K562 (cell line): Measurements from ENCODE around the gene ACTR1B. TPM values are rescaled to one million over a fixed set of nuclear protein-coding genes. Genes with fewer than 3 reads are reported as not detected.

ENCODE experiments used
- ATAC-seq: fragments of 200-7000 bp; cut with Tn5 transposase; 3 replicates; pipeline ENCODE4 v1.9.1; 2020; ENCODE audit warnings: moderate library complexity
- BruUV-seq: library from RNA; stranded (reverse); fragments of 400-500 nt; replicated peaks from 2 replicates; lab custom pipeline; 2021; lab: Mats Ljungman, UMichigan
- CTCF ChIA-PET: fragments of 300-600 bp; formaldehyde crosslinking; extraction: SDS; loops from one replicate; lab custom pipeline; 2021; ENCODE audit warnings: low intra/inter-chr PET ratio; lab: Yijun Ruan, JAX
- POLR2A ChIA-PET: fragments of 300-600, 350-650 bp; sonication (Branson Sonifier 250); formaldehyde crosslinking; extraction: SDS; loops from one replicate; lab custom pipeline; 2021; ENCODE audit warnings: antibody characterized with exemption, inconsistent platforms; lab: Yijun Ruan, JAX
- DNase-seq, 4 experiments: peaks; one replicate each; pipeline versions ENCODE4 v3.0.0 to v3.0.0-alpha.2; 2011 to 2018; ENCODE audit warnings: low spot score in 3 of 4, mixed read lengths in 3 of 4; ENCODE audit errors: extremely low read depth in 1 of 4
- FAIRE-seq: peaks from 2 replicates; lab custom pipeline; 2011; peaks lifted over from hg19 to GRCh38; lab: Jason Lieb, UNC
- H2AFZ ChIP-seq: 2 replicates; pipeline ENCODE4 v1.6.0; 2011; ENCODE audit warnings: low read depth, low read length, control low read depth, inconsistent platforms
- H3K27ac ChIP-seq: fragments of 200-600 bp; 3 replicates; pipeline ENCODE4 v1.8.0; 2011; ENCODE audit warnings: low read depth, mild to moderate bottlenecking, control low read depth, inconsistent platforms, low read length, moderate library complexity, mixed read lengths; ENCODE audit errors: extremely low read depth
- H3K27me3 ChIP-seq, 2 experiments: fragments of 300-600 bp in 1 of 2; 2 replicates in 1 of 2; 3 replicates in 1 of 2; pipeline versions ENCODE4 v1.6.0 to v1.8.0; 2011; ENCODE audit warnings: inconsistent platforms in 2 of 2, low read length in 2 of 2, mild to moderate bottlenecking in 1 of 2, mixed read lengths in 1 of 2, moderate library complexity in 1 of 2; ENCODE audit not compliant: control insufficient read depth in 2 of 2, insufficient read depth in 2 of 2
- H3K36me3 ChIP-seq: fragments of 300-600 bp; 3 replicates; pipeline ENCODE4 v1.8.0; 2011; ENCODE audit warnings: mild to moderate bottlenecking, low read length, inconsistent platforms; ENCODE audit not compliant: control insufficient read depth, insufficient read depth
- H3K4me1 ChIP-seq, 2 experiments: fragments of 200-600 bp in 1 of 2; replicated peaks in 1 of 2; 2 replicates in 1 of 2; 3 replicates in 1 of 2; pipeline versions ENCODE4 v1.5.1 to v1.8.0; 2011; ENCODE audit warnings: inconsistent platforms in 2 of 2, low read length in 2 of 2, mild to moderate bottlenecking in 1 of 2, mixed read lengths in 1 of 2, moderate library complexity in 1 of 2; ENCODE audit not compliant: control insufficient read depth in 2 of 2, insufficient read depth in 2 of 2
- H3K4me2 ChIP-seq: 2 replicates; pipeline ENCODE4 v1.6.1; 2011; ENCODE audit warnings: low read length, control low read depth, inconsistent platforms, mixed read lengths; ENCODE audit not compliant: insufficient read depth
- H3K4me3 ChIP-seq: fragments of 200-600 bp; sonication (generic), shearing (Covaris generic); 2 replicates; pipeline ENCODE4 v1.5.1; 2016; ENCODE audit warnings: control low read depth, inconsistent platforms
- H3K79me2 ChIP-seq: fragments of 200-600 bp; 3 replicates; pipeline ENCODE4 v1.8.0; 2011; ENCODE audit warnings: low read length, inconsistent platforms; ENCODE audit not compliant: control insufficient read depth, insufficient read depth
- H3K9ac ChIP-seq, 2 experiments: 2 replicates each; pipeline versions ENCODE4 v1.6.0 to v1.6.1; 2011; ENCODE audit warnings: low read depth in 2 of 2, low read length in 2 of 2, control low read depth in 1 of 2, inconsistent platforms in 1 of 2, mild to moderate bottlenecking in 1 of 2, mixed read lengths in 1 of 2; ENCODE audit not compliant: insufficient read depth in 1 of 2
- H3K9me1 ChIP-seq: one replicate; pipeline ENCODE4 v1.6.0; 2011; ENCODE audit warnings: inconsistent platforms, mild to moderate bottlenecking, low read length, moderate library complexity; ENCODE audit not compliant: control insufficient read depth, insufficient read depth
- H3K9me3 ChIP-seq: replicated peaks from 2 replicates; pipeline ENCODE4 v1.5.1; 2011; ENCODE audit warnings: low read depth, low read length, inconsistent platforms; ENCODE audit not compliant: control insufficient read depth, insufficient read depth
- H4K20me1 ChIP-seq: replicated peaks from 2 replicates; pipeline ENCODE4 v1.6.1; 2011; ENCODE audit warnings: low read length, inconsistent platforms, mixed read lengths; ENCODE audit not compliant: control insufficient read depth, insufficient read depth
- ARID3A ChIP-seq: IDR thresholded peaks from 2 replicates; pipeline ENCODE4 v1.6.1; 2012; ENCODE audit warnings: low read depth, low read length, improper control_type of control experiment, borderline replicate concordance
- CLOCK ChIP-seq: fragments of 250-450 bp; sonication (Bioruptor Pico); IDR thresholded peaks from 2 replicates; pipeline ENCODE4 v1.4.0; 2020; ENCODE audit warnings: mild to moderate bottlenecking, moderate library complexity, borderline replicate concordance
- DPF2 ChIP-seq: fragments of 450-650 bp; IDR thresholded peaks from 2 replicates; pipeline ENCODE4 v1.6.1; 2016
- KAT7 ChIP-seq: sonication (generic); formaldehyde crosslinking; IDR thresholded peaks from 2 replicates; pipeline ENCODE4 v1.8.0; 2022; ENCODE audit warnings: missing genetic modification reagents, mild to moderate bottlenecking, borderline replicate concordance
- RNF2 ChIP-seq: sonication (generic); IDR thresholded peaks from 2 replicates; pipeline ENCODE4 v1.6.1; 2016
- STAT5B ChIP-seq: fragments of 250-450 bp; sonication (Bioruptor Pico); IDR thresholded peaks from 2 replicates; pipeline ENCODE4 v1.8.0; 2021; ENCODE audit warnings: mild to moderate bottlenecking, inconsistent platforms
- ZNF263 ChIP-seq: sonication (generic); formaldehyde crosslinking; IDR thresholded peaks from 2 replicates; pipeline ENCODE4 v1.8.0; 2022; ENCODE audit warnings: mild to moderate bottlenecking, missing genetic modification reagents, borderline replicate concordance
- WGBS: fragments of 100-300 bp; shearing (Covaris generic); methylation state at CpG from one replicate; pipeline ENCODE4 v1.1.6; 2016; ENCODE audit warnings: low coverage, mixed read lengths; ENCODE audit not compliant: insufficient coverage; ENCODE audit errors: missing lambda C conversion rate; 5-methylcytosine and 5-hydroxymethylcytosine counted together
- in situ Hi-C: fragments of 300-500 bp; cut with MboI; formaldehyde crosslinking; loops from 4 replicates; pipeline ENCODE4 v1.15.0; 2018; ENCODE audit warnings: inconsistent platforms, mixed read lengths
- intact Hi-C: fragments of 100-400 bp; cut with micrococcal nuclease; formaldehyde crosslinking; loops from 2 replicates; pipeline ENCODE4 v1.14.2; 2022
- polyA plus RNA-seq, 8 experiments: library from polyadenylated mRNA; depleted of rRNA in 4 of 8; stranded (reverse) in 5 of 8; unstranded in 3 of 8; fragments of >200 nt; fragmentation: Nextera tagmentation in 2 of 8; fragmentation: Illumina TruSeq in 1 of 8; extraction: Ambion mirVana in 2 of 8; extraction: Trizol in 1 of 8; gene quantifications; 2 replicates each; pipeline versions ENCODE4 v1.2.1 to v1.2.3, GENCODE V29; 2011 to 2014; ENCODE audit warnings: inconsistent platforms in 1 of 8, missing spikeins in 1 of 8
- total RNA-seq, 7 experiments: library from RNA; depleted of rRNA in 6 of 7; stranded (reverse); fragments of >200 nt in 6 of 7; fragmentation: Illumina TruSeq in 2 of 7; extraction: Trizol in 2 of 7; gene quantifications; 2 replicates each; pipeline versions ENCODE4 v1.2.1 to v1.2.3, GENCODE V29; 2011 to 2021; ENCODE audit warnings: low replicate concordance in 1 of 7

Gene ACTR1B
- total and polyA plus RNA-seq, 9 of the 15 experiments (the other 6 are each of a cell fraction or from before 2014, with no cell fraction given), result 0.49 to 42.3 (median 22.5) TPM

DNA sequence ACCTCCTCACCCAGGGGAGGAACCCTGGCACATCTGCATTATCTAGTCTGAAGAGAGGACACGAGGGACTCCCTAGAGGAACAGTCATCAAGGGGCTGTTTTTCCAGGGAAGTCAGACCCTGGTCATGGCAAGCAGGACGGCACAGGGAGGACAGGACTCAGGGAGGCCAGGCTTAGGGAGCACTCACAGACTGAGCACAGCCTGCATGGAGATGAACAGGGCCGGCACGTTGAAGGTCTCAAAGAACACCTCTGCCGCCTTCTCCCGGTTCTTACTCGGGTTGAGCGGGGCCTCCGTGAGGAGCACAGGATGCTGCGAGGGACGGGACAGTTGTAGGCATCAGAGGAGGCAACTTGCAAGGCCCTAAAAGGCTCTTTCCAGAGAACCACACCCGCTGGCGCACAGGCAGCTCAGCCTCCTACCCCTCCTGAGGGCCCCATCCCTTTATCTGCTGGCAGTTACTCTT lies 5.1 kb downstream of the ACTR1B start:
- CTCF ChIA-PET, result no interaction called here

More for the DNA sequence above, 5.1 kb downstream of the ACTR1B start:
- intact Hi-C loops (no loop called here), in situ Hi-C loops (no loop called here)
- DNase-seq (no peak), FAIRE-seq (no peak), ATAC-seq (no peak)
- H3K9me3 ChIP-seq, result no peaks in the 10 kb centered on the region
- H2AFZ ChIP-seq, result no peak overlapping the region
- BruUV-seq, result no TSS peak
- peaks cover 5% of the 10 kb centered on the region for H3K9me1 ChIP-seq
- no peak overlapping the region for H3K9ac ChIP-seq
- H3K79me2 ChIP-seq, result peaks cover 38% of the 10 kb centered on the region
- H3K27ac ChIP-seq, result no peak overlapping the region
- H3K4me1 ChIP-seq, result peaks cover 15 to 65% of the 10 kb centered on the region in 2 experiments; a peak in 4 of 5 replicates
- H4K20me1 ChIP-seq, result no peaks in the 10 kb centered on the region; the same call in 1 of the 2 replicates
- 89% methylated on average over 12 of the region's 13 CpGs for WGBS
- H3K4me2 ChIP-seq, result no peak overlapping the region
- H3K4me3 ChIP-seq, result no peak overlapping the region
- H3K27me3 ChIP-seq, result no peaks in the 10 kb centered on the region
- POLR2A ChIA-PET, result interaction anchor here (2.6 to 2.7 kb wide), 2 partner anchors 8 to 12 kb away, joined by 18 to 19 read pairs; partner anchors contain the start of gene COX5B
- H3K36me3 ChIP-seq, result peaks cover 61% of the 10 kb centered on the region; the same call in 2 of the 3 replicates
- TF ChIP-seq ARID3A (no peak), DPF2 (no peak), KAT7 (CRISPR knock-in tag) (no peak), ZNF263 (CRISPR knock-in tag) (peak; percentile 71), CLOCK (CRISPR knock-in tag) (no peak), RNF2 (no peak), STAT5B (no peak)
